HEK293 (cell line): ENCODE data around the gene AGTR1.

Source experiments
- MYNN ChIP-seq: fragments of 450-650 bp; formaldehyde crosslinking; IDR thresholded peaks from 2 replicates; pipeline ENCODE4 v1.5.1; 2016; ENCODE audit warnings: missing biosample characterization, missing genetic modification characterization, borderline replicate concordance
- ZNF248 ChIP-seq: fragments of 450-650 bp; formaldehyde crosslinking; IDR thresholded peaks from 2 replicates; pipeline ENCODE4 v1.5.1; 2017; ENCODE audit warnings: missing biosample characterization, missing genetic modification characterization
- ZNF394 ChIP-seq: fragments of 450-650 bp; formaldehyde crosslinking; IDR thresholded peaks from 2 replicates; pipeline ENCODE4 v1.5.1; 2016; ENCODE audit warnings: missing biosample characterization, missing genetic modification characterization, mild to moderate bottlenecking, moderate library complexity, borderline replicate concordance
- ZNF623 ChIP-seq: fragments of 450-650 bp; formaldehyde crosslinking; IDR thresholded peaks from 2 replicates; pipeline ENCODE4 v1.5.1; 2016; ENCODE audit warnings: missing biosample characterization, missing genetic modification characterization
- ZNF843 ChIP-seq: fragments of 450-650 bp; formaldehyde crosslinking; IDR thresholded peaks from 2 replicates; pipeline ENCODE4 v1.5.1; 2016; ENCODE audit warnings: missing biosample characterization, missing genetic modification characterization
- TF ChIP-seq, protein P1 (sequence below): fragments of 450-650 bp; formaldehyde crosslinking; conservative IDR thresholded peaks from 2 replicates; pipeline ENCODE4 v1.5.1; 2016; ENCODE audit warnings: low read depth, missing biosample characterization, missing genetic modification characterization

DNA sequence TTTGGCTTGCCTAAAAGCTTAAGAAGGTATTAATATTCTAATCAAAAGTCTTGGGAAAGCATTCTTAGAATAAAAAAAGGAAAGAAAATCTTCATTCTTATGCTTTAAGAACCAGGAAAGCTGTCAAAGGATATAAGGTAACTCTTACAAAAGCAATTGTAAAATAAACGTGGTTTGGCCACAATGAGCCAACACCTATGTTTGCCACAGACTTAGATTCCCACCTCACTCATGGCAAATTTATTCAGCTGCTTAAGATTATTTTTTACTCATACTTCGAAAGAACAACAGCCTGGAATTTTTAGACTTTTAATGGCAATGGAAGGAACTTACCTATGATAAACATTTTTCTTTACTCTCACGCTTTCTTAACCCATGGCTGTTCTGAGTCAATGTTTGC, 38.4 kb downstream of the AGTR1 start:
- no peak for TF ChIP-seq ZNF394 (tag by site-specific recombination)
- TF ChIP-seq ZNF623 (tag by site-specific recombination), result no peak
- no peak for TF ChIP-seq MYNN (tag by site-specific recombination)
- TF ChIP-seq ZNF248 (tag by site-specific recombination), result no peak
- TF ChIP-seq ZNF843, result no peak
- TF ChIP-seq, protein P1, sequence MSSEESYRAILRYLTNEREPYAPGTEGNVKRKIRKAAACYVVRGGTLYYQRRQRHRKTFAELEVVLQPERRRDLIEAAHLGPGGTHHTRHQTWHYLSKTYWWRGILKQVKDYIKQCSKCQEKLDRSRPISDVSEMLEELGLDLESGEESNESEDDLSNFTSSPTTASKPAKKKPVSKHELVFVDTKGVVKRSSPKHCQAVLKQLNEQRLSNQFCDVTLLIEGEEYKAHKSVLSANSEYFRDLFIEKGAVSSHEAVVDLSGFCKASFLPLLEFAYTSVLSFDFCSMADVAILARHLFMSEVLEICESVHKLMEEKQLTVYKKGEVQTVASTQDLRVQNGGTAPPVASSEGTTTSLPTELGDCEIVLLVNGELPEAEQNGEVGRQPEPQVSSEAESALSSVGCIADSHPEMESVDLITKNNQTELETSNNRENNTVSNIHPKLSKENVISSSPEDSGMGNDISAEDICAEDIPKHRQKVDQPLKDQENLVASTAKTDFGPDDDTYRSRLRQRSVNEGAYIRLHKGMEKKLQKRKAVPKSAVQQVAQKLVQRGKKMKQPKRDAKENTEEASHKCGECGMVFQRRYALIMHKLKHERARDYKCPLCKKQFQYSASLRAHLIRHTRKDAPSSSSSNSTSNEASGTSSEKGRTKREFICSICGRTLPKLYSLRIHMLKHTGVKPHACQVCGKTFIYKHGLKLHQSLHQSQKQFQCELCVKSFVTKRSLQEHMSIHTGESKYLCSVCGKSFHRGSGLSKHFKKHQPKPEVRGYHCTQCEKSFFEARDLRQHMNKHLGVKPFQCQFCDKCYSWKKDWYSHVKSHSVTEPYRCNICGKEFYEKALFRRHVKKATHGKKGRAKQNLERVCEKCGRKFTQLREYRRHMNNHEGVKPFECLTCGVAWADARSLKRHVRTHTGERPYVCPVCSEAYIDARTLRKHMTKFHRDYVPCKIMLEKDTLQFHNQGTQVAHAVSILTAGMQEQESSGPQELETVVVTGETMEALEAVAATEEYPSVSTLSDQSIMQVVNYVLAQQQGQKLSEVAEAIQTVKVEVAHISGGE, result no peak
